ENCODE measurements around the gene FOXC2. TPM values are rescaled to one million over a fixed set of nuclear protein-coding genes. Genes with fewer than 3 reads are reported as not detected.

FOXC2 gene
- total RNA-seq, 1 experiment from 2014 or later = 14.9 TPM

- H3K27me3 ChIP-seq (ENCODE audit: control insufficient read depth, insufficient read depth, low read length) = no peaks in the 10 kb centered on the region
- no peak overlapping the region for H3K4me3 ChIP-seq (ENCODE audit: low read depth in 2 of 2, low read length in 2 of 2)
- H3K9me3 ChIP-seq (ENCODE audit: control insufficient read depth, insufficient read depth, low read depth, low read length) = no peaks in the 10 kb centered on the region
- DNase-seq (ENCODE audit: low read depth, low spot score) (no peak), ATAC-seq (no peak)
- TF ChIP-seq SIN3A (IDR thresholded peaks at IDR 0.05; ENCODE audit: borderline replicate concordance, insufficient read depth, low read depth, low read length) (no peak), REST (IDR thresholded peaks at IDR 0.05; ENCODE audit: insufficient read depth in 1 of 2, low read depth in 2 of 2, low read length in 1 of 2) (no peak), TCF7L2 (IDR thresholded peaks at IDR 0.05; ENCODE audit: low read depth, low read length) (no peak), POLR2AphosphoS5 (IDR thresholded peaks at IDR 0.05; ENCODE audit: low read depth, low read length) (no peak), CTCF (IDR thresholded peaks at IDR 0.05) (no peak)
- no TSS peak for BruUV-seq (replicated peaks)
- in situ Hi-C loops (cut with HindIII; ENCODE audit: low pct_unique_long_range_greater_than_20kb, low sequenced_read_pairs) (no loop called here), intact Hi-C loops (cut with micrococcal nuclease; ENCODE audit: unreplicated experiment) (no loop called here)
- H3K36me3 ChIP-seq (ENCODE audit: control insufficient read depth, insufficient read depth, low read length) = no peaks in the 10 kb centered on the region
- ChIA-PET CTCF (no interaction called here), POLR2A (no interaction called here)
- no peaks in the 10 kb centered on the region for H3K4me1 ChIP-seq (ENCODE audit: control insufficient read depth, insufficient read depth, low read length)
- no peak overlapping the region for H3K27ac ChIP-seq (ENCODE audit: low read length)
These were observed 34.7 kb downstream of the FOXC2 start for GRCh38 chr16:86601356-86601755.

- Histone ChIP-seq H3K27ac (ENCODE audit: low read length) (no peak overlapping the region), H3K4me1 (ENCODE audit: control insufficient read depth, insufficient read depth, low read length) (no peaks in the 10 kb centered on the region), H3K4me3 (ENCODE audit: low read depth in 2 of 2, low read length in 2 of 2) (no peak overlapping the region), H3K36me3 (ENCODE audit: control insufficient read depth, insufficient read depth, low read length) (no peaks in the 10 kb centered on the region), H3K9me3 (ENCODE audit: control insufficient read depth, insufficient read depth, low read depth, low read length) (no peaks in the 10 kb centered on the region), H3K27me3 (ENCODE audit: control insufficient read depth, insufficient read depth, low read length) (no peaks in the 10 kb centered on the region)
- in situ Hi-C loops (cut with HindIII; ENCODE audit: low pct_unique_long_range_greater_than_20kb, low sequenced_read_pairs) (no loop called here), intact Hi-C loops (cut with micrococcal nuclease; ENCODE audit: unreplicated experiment) (no loop called here)
- CTCF ChIA-PET = interaction anchor here (0.5 kb wide), 1 partner anchor 78 kb away, joined by 5 read pairs; no protein-coding TSS in a partner anchor
- no TSS peak for BruUV-seq (replicated peaks)
- TF ChIP-seq TCF7L2 (IDR thresholded peaks at IDR 0.05; ENCODE audit: low read depth, low read length) (no peak), SIN3A (IDR thresholded peaks at IDR 0.05; ENCODE audit: borderline replicate concordance, insufficient read depth, low read depth, low read length) (no peak), POLR2AphosphoS5 (IDR thresholded peaks at IDR 0.05; ENCODE audit: low read depth, low read length) (no peak), CTCF (IDR thresholded peaks at IDR 0.05) (no peak), REST (IDR thresholded peaks at IDR 0.05; ENCODE audit: insufficient read depth in 1 of 2, low read depth in 2 of 2, low read length in 1 of 2) (no peak)
- DNase-seq (ENCODE audit: low read depth, low spot score) (no peak), ATAC-seq (no peak)
- POLR2A ChIA-PET = no interaction called here
These were observed 35.9 kb downstream of the FOXC2 start for GRCh38 chr16:86602521-86602920.

All from Panc1 (cell line).